GM18907 (cell line): ENCODE data around the gene TRABD2B.

Experiments
- ATAC-seq: cut with Tn5 transposase; IDR thresholded peaks from one replicate; pipeline ENCODE4 v1.9.1; 2021; ENCODE audit warnings: mild to moderate bottlenecking, moderate library complexity; ENCODE audit not compliant: unreplicated experiment

Gene TRABD2B

DNA sequence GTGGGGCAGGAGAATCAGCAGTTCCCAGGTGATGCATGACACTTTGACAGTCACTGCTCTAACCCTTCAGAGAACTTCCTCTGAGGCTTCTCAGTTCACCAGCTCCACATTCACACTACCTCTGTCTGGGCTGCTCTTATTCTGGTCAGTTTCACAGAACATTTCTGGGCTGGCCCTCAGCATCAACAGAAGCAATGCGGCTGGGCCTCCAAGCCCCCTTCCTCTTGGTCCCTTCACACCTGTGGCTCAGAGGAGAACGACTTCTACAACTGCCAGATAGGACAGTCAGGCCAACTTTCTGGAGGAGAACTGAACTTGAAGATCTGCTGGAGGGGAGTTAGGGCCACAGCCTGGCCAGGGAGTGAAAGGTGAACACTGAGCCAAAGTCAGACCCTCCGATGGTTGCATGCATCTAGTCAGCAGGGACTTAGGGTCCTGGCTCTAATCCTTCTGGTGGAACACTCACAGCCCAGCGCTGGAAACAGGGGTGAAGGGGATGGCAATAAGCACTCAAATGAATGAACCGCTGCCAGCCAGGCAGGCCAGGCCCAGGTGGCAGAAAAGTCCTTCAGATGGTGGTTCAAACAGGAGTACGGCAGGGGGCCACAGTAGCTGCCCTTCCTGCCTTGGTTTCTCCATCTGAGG lies 285.2 kb downstream of the TRABD2B start:
- no peak for ATAC-seq

DNA sequence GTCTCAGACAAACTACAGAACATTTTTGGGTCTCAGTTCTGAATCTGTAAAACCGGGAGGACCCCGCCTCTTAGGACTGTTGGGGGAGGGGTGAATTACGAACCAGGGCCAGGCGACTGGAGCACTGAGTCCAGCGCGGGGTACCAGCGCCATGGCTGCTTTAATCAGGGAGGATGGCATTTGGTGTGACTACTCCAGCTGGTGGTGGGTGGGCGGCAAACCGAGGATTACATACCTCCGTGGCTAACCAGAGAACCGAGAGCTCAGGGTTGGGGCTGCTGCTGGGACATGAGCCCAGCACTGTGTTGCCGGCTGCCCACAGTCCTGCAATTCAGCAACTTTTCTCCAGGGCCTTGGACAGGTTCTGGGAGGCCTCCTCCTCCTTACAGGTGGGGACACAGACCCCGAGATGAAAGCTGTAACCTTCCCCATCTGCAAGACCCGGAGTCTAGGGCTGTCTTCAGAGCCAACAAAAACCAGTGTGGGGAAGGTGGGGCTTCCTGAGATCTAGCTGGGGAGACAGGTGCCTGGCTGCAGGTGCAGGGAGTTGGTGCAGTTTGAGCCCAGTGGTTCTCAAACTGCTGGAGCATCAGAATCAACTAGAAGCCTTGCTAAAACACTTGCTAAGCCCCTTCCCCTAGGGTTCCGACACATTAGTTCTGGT lies 285.9 kb downstream of the TRABD2B start:
- ATAC-seq: no peak
